Ishikawa (cell line): ENCODE measurements around the gene LRRC56.

ENCODE experiments used
- CEBPB ChIP-seq: IDR thresholded peaks from 2 replicates; pipeline ENCODE4 v1.6.1; 2012
- CREB1 ChIP-seq: IDR thresholded peaks from 2 replicates; pipeline ENCODE4 v1.6.1; 2012; ENCODE audit warnings: low read depth
- EGR1 ChIP-seq: IDR thresholded peaks from 2 replicates; pipeline ENCODE4 v1.6.1; 2012
- EP300 ChIP-seq: IDR thresholded peaks from 2 replicates; pipeline ENCODE4 v1.6.1; 2012; ENCODE audit warnings: borderline replicate concordance
- FOXM1 ChIP-seq: IDR thresholded peaks from 2 replicates; pipeline ENCODE4 v1.6.1; 2012; ENCODE audit warnings: low read depth, borderline replicate concordance
- MAX ChIP-seq: IDR thresholded peaks from 2 replicates; pipeline ENCODE4 v1.6.1; 2012
- NFIC ChIP-seq: IDR thresholded peaks from 2 replicates; pipeline ENCODE4 v1.6.1; 2012
- REST ChIP-seq: IDR thresholded peaks from 2 replicates; pipeline ENCODE4 v1.6.1; 2012; ENCODE audit warnings: low read depth, mild to moderate bottlenecking
- TCF12 ChIP-seq: IDR thresholded peaks from 2 replicates; pipeline ENCODE4 v1.6.1; 2012; ENCODE audit warnings: low read depth
- TEAD4 ChIP-seq: IDR thresholded peaks from 2 replicates; pipeline ENCODE4 v1.6.1; 2012
- USF1 ChIP-seq: IDR thresholded peaks from 2 replicates; pipeline ENCODE4 v1.6.1; 2012
- YY1 ChIP-seq: IDR thresholded peaks from 2 replicates; pipeline ENCODE4 v1.6.1; 2012; ENCODE audit warnings: low read depth
- ZBTB7A ChIP-seq: IDR thresholded peaks from 2 replicates; pipeline ENCODE4 v1.6.1; 2012; ENCODE audit warnings: low read depth

The LRRC56 gene

GRCh38 chr11:603154-603553, 65.8 kb downstream of the LRRC56 start:
- no peak for TF ChIP-seq ZBTB7A
- TF ChIP-seq USF1, result no peak
- no peak for TF ChIP-seq MAX
- TF ChIP-seq EP300, result no peak
- TF ChIP-seq TEAD4, result no peak
- TF ChIP-seq EGR1, result no peak
- no peak for TF ChIP-seq TCF12
- no peak for TF ChIP-seq CREB1
- TF ChIP-seq CEBPB, result no peak
- TF ChIP-seq NFIC, result no peak
- TF ChIP-seq REST, result no peak
- no peak for TF ChIP-seq FOXM1
- TF ChIP-seq YY1, result no peak
